DND-41 (cell line): ENCODE measurements around the gene POMGNT1.

Experiments used
- ATAC-seq: fragments of 200-7000 bp; cut with Tn5 transposase; 3 replicates; pipeline ENCODE4 v1.9.1; 2021; ENCODE audit warnings: low read depth; ENCODE audit not compliant: insufficient read depth
- DNase-seq: peaks from one replicate; pipeline ENCODE4 v3.0.0-alpha.2; 2020
- H2AFZ ChIP-seq: 2 replicates; pipeline ENCODE4 v1.6.0; 2012; ENCODE audit warnings: low read depth, low read length
- H3K27ac ChIP-seq: 2 replicates; pipeline ENCODE4 v1.5.1; 2012; ENCODE audit warnings: low read length, inconsistent platforms
- H3K27me3 ChIP-seq: fragments of 200-600 bp; sonication (generic); 2 replicates; pipeline ENCODE4 v1.6.0; 2012; ENCODE audit warnings: low read length, mild to moderate bottlenecking, inconsistent platforms; ENCODE audit not compliant: insufficient read depth, poor library complexity
- H3K36me3 ChIP-seq: 2 replicates; pipeline ENCODE4 v1.5.1; 2012; ENCODE audit warnings: low read length, inconsistent platforms; ENCODE audit not compliant: insufficient read depth
- H3K4me1 ChIP-seq: 2 replicates; pipeline ENCODE4 v1.5.1; 2012; ENCODE audit warnings: mild to moderate bottlenecking, low read length; ENCODE audit not compliant: insufficient read depth
- H3K4me2 ChIP-seq: 2 replicates; pipeline ENCODE4 v1.6.0; 2012; ENCODE audit warnings: mild to moderate bottlenecking, moderate library complexity, low read length, inconsistent platforms; ENCODE audit not compliant: insufficient read depth
- H3K4me3 ChIP-seq, 2 experiments: fragments of 200-600 bp in 1 of 2; shearing (Covaris generic) in 1 of 2; 2 replicates each; pipeline ENCODE4 v1.5.1; 2012 to 2016; ENCODE audit warnings: inconsistent platforms in 2 of 2, low read length in 2 of 2, mild to moderate bottlenecking in 2 of 2, low read depth in 1 of 2, moderate library complexity in 1 of 2
- H3K79me2 ChIP-seq: 2 replicates; pipeline ENCODE4 v1.6.0; 2012; ENCODE audit warnings: low read length, inconsistent platforms; ENCODE audit not compliant: insufficient read depth
- H3K9ac ChIP-seq: 2 replicates; pipeline ENCODE4 v1.6.0; 2012; ENCODE audit warnings: low read depth, mild to moderate bottlenecking, inconsistent platforms, low read length, moderate library complexity
- H3K9me3 ChIP-seq: 2 replicates; pipeline ENCODE4 v1.5.1; 2012; ENCODE audit warnings: low read length, moderate library complexity, mild to moderate bottlenecking, inconsistent platforms; ENCODE audit not compliant: insufficient read depth, severe bottlenecking
- H4K20me1 ChIP-seq: 2 replicates; pipeline ENCODE4 v1.6.0; 2012; ENCODE audit warnings: low read length; ENCODE audit not compliant: insufficient read depth
- EZH2 ChIP-seq: IDR thresholded peaks from 3 replicates; pipeline ENCODE4 v1.6.1; 2012; ENCODE audit warnings: borderline replicate concordance, low read depth, mild to moderate bottlenecking, moderate library complexity, low read length, inconsistent platforms; ENCODE audit not compliant: severe bottlenecking
- TF ChIP-seq, protein P1 (sequence below): IDR thresholded peaks from 2 replicates; pipeline ENCODE4 v1.5.1; 2012; ENCODE audit warnings: borderline replicate concordance, low read length, moderate library complexity, mild to moderate bottlenecking; ENCODE audit not compliant: poor library complexity, severe bottlenecking; ENCODE audit errors: extremely low read depth

Gene POMGNT1

DNA sequence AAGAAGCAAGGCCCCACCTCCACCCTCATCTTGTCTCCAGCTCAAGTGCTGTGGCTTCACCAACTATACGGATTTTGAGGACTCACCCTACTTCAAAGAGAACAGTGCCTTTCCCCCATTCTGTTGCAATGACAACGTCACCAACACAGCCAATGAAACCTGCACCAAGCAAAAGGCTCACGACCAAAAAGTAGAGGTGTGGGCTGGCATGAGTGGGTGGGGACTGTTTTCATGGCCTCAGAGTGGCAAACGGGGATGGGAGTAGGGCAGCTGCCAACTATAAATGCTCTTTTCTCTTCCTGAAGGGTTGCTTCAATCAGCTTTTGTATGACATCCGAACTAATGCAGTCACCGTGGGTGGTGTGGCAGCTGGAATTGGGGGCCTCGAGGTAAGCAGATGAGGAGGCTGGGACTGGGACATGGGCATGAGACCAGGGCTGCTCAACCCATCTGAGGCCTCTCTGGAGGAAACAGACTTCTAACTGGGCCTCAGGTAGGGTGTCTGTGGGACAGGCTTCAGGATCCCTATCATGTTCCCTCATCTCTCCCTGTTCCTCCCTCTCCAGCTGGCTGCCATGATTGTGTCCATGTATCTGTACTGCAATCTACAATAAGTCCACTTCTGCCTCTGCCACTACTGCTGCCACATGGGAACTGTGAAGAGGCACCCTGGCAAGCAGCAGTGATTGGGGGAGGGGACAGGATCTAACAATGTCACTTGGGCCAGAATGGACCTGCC is 13.1 kb downstream of the POMGNT1 start:
- Histone ChIP-seq H2AFZ (no peak overlapping the region), H3K4me1 (peaks cover 7% of the 10 kb centered on the region), H3K27ac (no peak overlapping the region), H3K36me3 (peaks cover 29% of the 10 kb centered on the region), H4K20me1 (no peaks in the 10 kb centered on the region), H3K9me3 (no peaks in the 10 kb centered on the region), H3K27me3 (no peaks in the 10 kb centered on the region), H3K9ac (no peak overlapping the region), H3K4me2 (no peak overlapping the region), H3K79me2 (no peaks in the 10 kb centered on the region), H3K4me3 (no peak overlapping the region)
- DNase-seq (no peak), ATAC-seq (no peak)
- TF ChIP-seq EZH2: no peak
- TF ChIP-seq, protein P1, sequence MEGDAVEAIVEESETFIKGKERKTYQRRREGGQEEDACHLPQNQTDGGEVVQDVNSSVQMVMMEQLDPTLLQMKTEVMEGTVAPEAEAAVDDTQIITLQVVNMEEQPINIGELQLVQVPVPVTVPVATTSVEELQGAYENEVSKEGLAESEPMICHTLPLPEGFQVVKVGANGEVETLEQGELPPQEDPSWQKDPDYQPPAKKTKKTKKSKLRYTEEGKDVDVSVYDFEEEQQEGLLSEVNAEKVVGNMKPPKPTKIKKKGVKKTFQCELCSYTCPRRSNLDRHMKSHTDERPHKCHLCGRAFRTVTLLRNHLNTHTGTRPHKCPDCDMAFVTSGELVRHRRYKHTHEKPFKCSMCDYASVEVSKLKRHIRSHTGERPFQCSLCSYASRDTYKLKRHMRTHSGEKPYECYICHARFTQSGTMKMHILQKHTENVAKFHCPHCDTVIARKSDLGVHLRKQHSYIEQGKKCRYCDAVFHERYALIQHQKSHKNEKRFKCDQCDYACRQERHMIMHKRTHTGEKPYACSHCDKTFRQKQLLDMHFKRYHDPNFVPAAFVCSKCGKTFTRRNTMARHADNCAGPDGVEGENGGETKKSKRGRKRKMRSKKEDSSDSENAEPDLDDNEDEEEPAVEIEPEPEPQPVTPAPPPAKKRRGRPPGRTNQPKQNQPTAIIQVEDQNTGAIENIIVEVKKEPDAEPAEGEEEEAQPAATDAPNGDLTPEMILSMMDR: no peak

DNA sequence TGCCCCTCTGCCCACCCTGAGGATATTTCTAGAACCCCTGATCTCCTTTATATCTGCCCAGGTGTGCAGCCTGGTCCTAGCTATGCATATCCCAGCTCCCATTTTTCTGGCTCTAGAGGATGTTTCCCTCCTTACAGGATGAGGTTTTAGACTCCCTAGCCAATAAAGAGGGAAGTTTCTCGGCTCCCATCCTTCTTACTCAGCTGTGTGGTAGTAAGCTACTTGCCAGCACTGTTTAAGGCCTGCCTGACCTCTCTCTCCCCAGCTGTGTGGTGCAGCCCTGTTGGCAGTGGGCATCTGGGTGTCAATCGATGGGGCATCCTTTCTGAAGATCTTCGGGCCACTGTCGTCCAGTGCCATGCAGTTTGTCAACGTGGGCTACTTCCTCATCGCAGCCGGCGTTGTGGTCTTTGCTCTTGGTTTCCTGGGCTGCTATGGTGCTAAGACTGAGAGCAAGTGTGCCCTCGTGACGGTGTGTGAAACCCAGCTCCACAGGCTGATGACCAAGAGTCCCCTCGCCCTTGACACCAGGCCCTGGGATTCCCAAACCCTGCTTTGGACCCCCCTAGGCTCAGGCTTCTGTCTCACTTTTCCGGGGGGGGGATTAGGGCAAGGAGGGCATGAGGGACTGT is 14.2 kb downstream of the POMGNT1 start:
- no peak for DNase-seq
- TF ChIP-seq EZH2: no peak
- no peak overlapping the region for H2AFZ ChIP-seq
- no peaks in the 10 kb centered on the region for H3K79me2 ChIP-seq
- no peaks in the 10 kb centered on the region for H3K9me3 ChIP-seq
- H3K4me2 ChIP-seq: no peak overlapping the region
- peaks cover 16% of the 10 kb centered on the region for H3K4me1 ChIP-seq
- H3K27ac ChIP-seq: no peak overlapping the region
- H3K27me3 ChIP-seq: no peaks in the 10 kb centered on the region
- no peaks in the 10 kb centered on the region for H4K20me1 ChIP-seq
- H3K4me3 ChIP-seq: no peak overlapping the region
- no peak overlapping the region for H3K9ac ChIP-seq
- H3K36me3 ChIP-seq: peaks cover 20% of the 10 kb centered on the region
- no peak for ATAC-seq

DNA sequence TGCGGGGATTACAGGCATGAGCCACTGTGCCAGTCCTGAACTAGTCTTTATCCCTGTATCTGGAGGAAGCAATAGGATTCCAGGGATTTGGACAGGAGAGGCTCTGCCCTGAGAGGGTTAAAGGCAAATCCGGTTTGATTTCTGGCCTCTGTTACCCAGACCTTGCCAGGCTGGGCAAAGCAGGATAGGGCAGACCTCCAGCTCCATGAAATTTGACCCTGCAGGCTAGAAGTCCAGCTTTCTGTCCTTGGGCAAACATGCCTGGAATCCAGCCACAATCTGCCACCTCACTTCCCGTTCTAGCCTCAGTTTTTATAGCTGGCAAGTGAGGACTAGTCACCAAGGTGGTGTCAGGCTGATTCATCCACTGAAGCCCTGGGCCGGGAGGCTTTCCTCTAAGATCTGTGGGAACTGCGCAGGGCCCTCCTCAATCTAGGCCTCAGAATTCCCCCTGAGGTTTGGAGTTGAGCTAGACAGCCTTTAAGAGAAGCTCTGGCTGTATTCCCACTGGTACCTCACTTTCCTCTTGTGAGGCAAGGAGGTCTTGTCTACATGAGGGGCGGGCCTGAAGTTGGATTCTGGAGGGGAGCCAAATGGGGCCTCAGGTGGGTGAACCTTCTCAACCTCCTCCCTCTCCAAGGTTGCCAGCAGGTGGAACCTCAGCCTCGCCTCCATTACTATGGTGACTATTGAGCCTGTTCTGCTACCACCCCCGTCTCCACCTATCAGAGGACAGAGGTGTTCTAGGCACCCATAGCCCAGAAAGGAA is 15.0 kb downstream of the POMGNT1 start:
- peaks cover 16% of the 10 kb centered on the region for H3K4me1 ChIP-seq

More for the DNA sequence above, 15.0 kb downstream of the POMGNT1 start:
- no peak overlapping the region for H3K27ac ChIP-seq
- no peaks in the 10 kb centered on the region for H3K9me3 ChIP-seq
- peaks cover 13% of the 10 kb centered on the region; the same call in 1 of the 2 replicates for H3K36me3 ChIP-seq
- no peaks in the 10 kb centered on the region for H3K27me3 ChIP-seq
- no peaks in the 10 kb centered on the region for H4K20me1 ChIP-seq
- H3K9ac ChIP-seq: no peak overlapping the region
- no peak for TF ChIP-seq EZH2
- TF ChIP-seq, protein P1: no peak
- DNase-seq (no peak), ATAC-seq (no peak)
- no peak overlapping the region for H3K4me2 ChIP-seq
- no peaks in the 10 kb centered on the region for H3K79me2 ChIP-seq
- no peak overlapping the region for H3K4me3 ChIP-seq
- no peak overlapping the region for H2AFZ ChIP-seq
